HG02884 (cell line): Measurements from ENCODE around the gene BEND7.

Experiments used
- ATAC-seq: cut with Tn5 transposase; IDR thresholded peaks from one replicate; pipeline ENCODE4 v1.9.1; 2021; ENCODE audit warnings: mild to moderate bottlenecking, moderate library complexity; ENCODE audit not compliant: unreplicated experiment

BEND7 gene

GRCh38 chr10:13485623-13486022 lies 43.2 kb downstream of the BEND7 start:
- no peak for ATAC-seq

- no peak for ATAC-seq
These were observed 44.9 kb downstream of the BEND7 start for GRCh38 chr10:13483951-13484350.

- ATAC-seq = no peak
These were observed 45.7 kb downstream of the BEND7 start for GRCh38 chr10:13483073-13483472.

- ATAC-seq = no peak
These were observed 47.1 kb downstream of the BEND7 start for GRCh38 chr10:13481690-13482089.

- no peak for ATAC-seq
These were observed 53.7 kb downstream of the BEND7 start for GRCh38 chr10:13475124-13475523.

- no peak for ATAC-seq
These were observed 54.8 kb downstream of the BEND7 start for GRCh38 chr10:13473986-13474385.

- ATAC-seq = no peak
These were observed 56.5 kb downstream of the BEND7 start for GRCh38 chr10:13472359-13472758.

GRCh38 chr10:13470270-13470669 lies 58.5 kb downstream of the BEND7 start:
- no peak for ATAC-seq

- no peak for ATAC-seq
These were observed 66.3 kb downstream of the BEND7 start for GRCh38 chr10:13462551-13462950.

GRCh38 chr10:13458687-13459012 lies 70.2 kb downstream of the BEND7 start:
- no peak for ATAC-seq

- ATAC-seq = no peak
These were observed 70.7 kb downstream of the BEND7 start for GRCh38 chr10:13457958-13458686.

GRCh38 chr10:13453896-13454295 lies 74.9 kb downstream of the BEND7 start:
- no peak for ATAC-seq

GRCh38 chr10:13450069-13450468 lies 78.7 kb downstream of the BEND7 start:
- ATAC-seq = no peak

GRCh38 chr10:13449296-13449695 lies 79.5 kb downstream of the BEND7 start:
- ATAC-seq = no peak

- no peak for ATAC-seq
These were observed 80.6 kb downstream of the BEND7 start for GRCh38 chr10:13448216-13448615.

- no peak for ATAC-seq
These were observed 83.0 kb downstream of the BEND7 start for GRCh38 chr10:13445656-13446400.

- ATAC-seq = no peak
These were observed 87.3 kb downstream of the BEND7 start for GRCh38 chr10:13441476-13441875.

- ATAC-seq = peak; percentile 55
These were observed 88.4 kb downstream of the BEND7 start for GRCh38 chr10:13440185-13441061.

- no peak for ATAC-seq
These were observed 89.3 kb downstream of the BEND7 start for GRCh38 chr10:13439313-13440184.

GRCh38 chr10:13437026-13437555 lies 91.7 kb downstream of the BEND7 start:
- no peak for ATAC-seq
